Measurements from ENCODE around the gene STRN.
"Not testable (repeated sequence)": the region's sequence is repeated elsewhere in the genome, so short reads cannot be mapped to it uniquely, and the experiment has no call there.

DNA sequence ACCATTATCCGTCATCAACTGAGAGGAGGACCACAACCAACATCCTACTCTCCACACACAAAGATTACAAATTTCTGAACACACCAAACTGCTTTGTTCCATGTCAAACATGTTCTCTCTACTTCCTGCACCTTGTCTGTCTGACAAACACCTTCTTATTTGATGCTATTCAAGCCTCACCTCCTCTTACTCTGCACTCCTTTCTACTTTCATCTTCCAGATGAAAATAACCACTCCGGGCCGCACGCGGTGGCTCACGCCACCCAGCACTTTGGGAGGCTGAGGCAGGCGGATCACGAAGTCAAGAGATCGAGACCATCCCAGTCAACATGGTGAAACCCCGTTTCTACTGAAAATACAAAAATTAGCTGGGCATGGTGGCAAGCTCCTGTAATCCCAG lies 43.7 kb downstream of the STRN start:
- not testable (repeated sequence) for TF ChIP-seq CTCF (conservative IDR thresholded peaks at IDR 0.05); EZH2 (IDR thresholded peaks at IDR 0.05; ENCODE audit: low read depth)
